ENCODE results near the gene ALAS2.

The ALAS2 gene

DNA sequence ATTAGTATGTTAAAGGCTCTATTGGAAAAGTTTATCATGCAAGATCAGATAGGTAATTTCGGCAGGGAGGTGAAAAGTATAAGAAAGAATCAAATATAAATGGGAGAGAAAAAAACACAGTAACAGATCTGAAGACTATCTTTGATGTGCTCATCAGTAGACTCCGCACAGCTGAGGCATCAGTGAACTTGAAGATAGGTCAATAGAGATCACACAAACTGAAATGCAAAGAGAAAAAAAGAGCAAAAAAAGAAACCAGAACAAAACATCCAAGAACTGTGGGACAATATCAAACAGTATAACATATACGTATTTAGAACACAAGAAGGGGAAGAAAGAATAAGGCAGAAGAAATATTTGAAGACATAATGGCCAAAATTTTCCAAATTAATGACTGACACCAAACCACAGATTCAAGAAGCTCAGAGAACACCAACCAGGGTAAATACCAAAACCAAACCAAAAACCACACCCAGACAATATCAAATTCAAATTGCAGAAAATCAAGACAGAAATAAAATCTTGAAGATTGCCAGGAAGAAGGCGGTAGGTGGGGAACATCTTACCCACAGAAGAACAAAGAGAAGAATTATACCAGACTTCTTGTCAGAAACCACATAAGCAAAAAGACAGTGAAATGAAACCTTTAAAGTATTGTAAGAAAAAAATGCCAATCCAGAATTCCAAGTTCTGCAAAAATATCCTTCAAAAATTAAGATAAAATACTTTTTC, 65.8 kb downstream of the ALAS2 start:
- TF ChIP-seq, protein P1, sequence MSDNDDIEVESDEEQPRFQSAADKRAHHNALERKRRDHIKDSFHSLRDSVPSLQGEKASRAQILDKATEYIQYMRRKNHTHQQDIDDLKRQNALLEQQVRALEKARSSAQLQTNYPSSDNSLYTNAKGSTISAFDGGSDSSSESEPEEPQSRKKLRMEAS (IDR thresholded peaks at IDR 0.05) = no peak
- TF ChIP-seq, protein P2, sequence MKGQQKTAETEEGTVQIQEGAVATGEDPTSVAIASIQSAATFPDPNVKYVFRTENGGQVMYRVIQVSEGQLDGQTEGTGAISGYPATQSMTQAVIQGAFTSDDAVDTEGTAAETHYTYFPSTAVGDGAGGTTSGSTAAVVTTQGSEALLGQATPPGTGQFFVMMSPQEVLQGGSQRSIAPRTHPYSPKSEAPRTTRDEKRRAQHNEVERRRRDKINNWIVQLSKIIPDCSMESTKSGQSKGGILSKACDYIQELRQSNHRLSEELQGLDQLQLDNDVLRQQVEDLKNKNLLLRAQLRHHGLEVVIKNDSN (IDR thresholded peaks at IDR 0.05) = no peak
- TF ChIP-seq TCF12 (IDR thresholded peaks at IDR 0.05; ENCODE audit: low read depth) (no peak), ZBTB7A (IDR thresholded peaks at IDR 0.05; ENCODE audit: low read depth) (no peak), CREB1 (IDR thresholded peaks at IDR 0.05; ENCODE audit: low read depth) (no peak), FOXM1 (IDR thresholded peaks at IDR 0.05; ENCODE audit: borderline replicate concordance, low read depth) (no peak), YY1 (IDR thresholded peaks at IDR 0.05; ENCODE audit: low read depth) (no peak), EP300 (IDR thresholded peaks at IDR 0.05; ENCODE audit: borderline replicate concordance) (no peak), CEBPB (IDR thresholded peaks at IDR 0.05) (no peak)

DNA sequence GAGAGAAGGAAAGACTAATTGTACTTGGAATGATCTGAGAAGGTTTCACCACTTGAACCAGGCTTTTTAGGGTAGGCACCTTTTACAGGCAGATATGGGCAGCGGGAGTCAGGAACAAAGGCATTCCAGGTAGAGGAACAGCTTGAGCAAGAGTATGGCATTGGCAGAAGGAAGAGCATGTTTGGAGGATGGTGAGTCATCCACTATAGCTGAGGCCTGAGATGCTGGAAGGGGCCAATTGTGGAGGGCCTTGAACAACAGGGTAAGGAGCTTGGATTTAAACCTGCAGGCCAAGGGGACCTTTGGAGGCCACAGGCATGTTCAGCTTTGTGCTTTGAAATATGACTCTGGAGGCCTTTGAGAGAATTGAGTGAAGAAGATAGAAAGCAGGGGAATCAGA, 69.0 kb downstream of the ALAS2 start:
- TF ChIP-seq EP300 (IDR thresholded peaks at IDR 0.05; ENCODE audit: borderline replicate concordance) (no peak), FOXM1 (IDR thresholded peaks at IDR 0.05; ENCODE audit: borderline replicate concordance, low read depth) (no peak), CREB1 (IDR thresholded peaks at IDR 0.05; ENCODE audit: low read depth) (no peak), TCF12 (IDR thresholded peaks at IDR 0.05; ENCODE audit: low read depth) (no peak), RAD21 (IDR thresholded peaks at IDR 0.05; ENCODE audit: low read depth) (no peak), YY1 (IDR thresholded peaks at IDR 0.05; ENCODE audit: low read depth) (no peak), CEBPB (IDR thresholded peaks at IDR 0.05) (no peak), EGR1 (IDR thresholded peaks at IDR 0.05) (no peak)
- TF ChIP-seq, protein P2 (IDR thresholded peaks at IDR 0.05) = no peak
